ENCODE measurements around the gene GJB6.

- TF ChIP-seq CTCF (IDR thresholded peaks at IDR 0.05; ENCODE audit: low read depth, low read length, missing input control) (no peak), ATF3 (IDR thresholded peaks at IDR 0.05) (no peak), REST (IDR thresholded peaks at IDR 0.05) (no peak), GABPA (IDR thresholded peaks at IDR 0.05 in 1 of 2, conservative IDR thresholded peaks at IDR 0.05 in 1 of 2) (no peak), YY1 (IDR thresholded peaks at IDR 0.05) (no peak), ZBTB33 (IDR thresholded peaks at IDR 0.05) (no peak), TAF1 (conservative IDR thresholded peaks at IDR 0.05) (no peak), SP1 (IDR thresholded peaks at IDR 0.05) (no peak), RXRA (IDR thresholded peaks at IDR 0.05) (no peak), RAD21 (IDR thresholded peaks at IDR 0.05) (no peak), MAX (IDR thresholded peaks at IDR 0.05) (no peak)
Observed at GRCh38 chr13:20254076-20254475, 22.0 kb upstream of the GJB6 start.

All from liver (tissue), 3 donors.